T-helper 2 cell treated with Interferon-gamma antibody and Interleukin-4, amounts not matched to agents 5 μg/mL and 100 μg/mL, for 36 hours (primary cell): ENCODE data around the gene FSTL5.

Experiments
- DNase-seq: peaks from one replicate; pipeline ENCODE4 v3.0.0; 2021; ENCODE audit warnings: low spot score
- H3K27ac Mint-ChIP-seq: one replicate; pipeline ENCODE4 v1.8.0; 2021; ENCODE audit warnings: mild to moderate bottlenecking, mixed read lengths
- H3K27me3 Mint-ChIP-seq: one replicate; pipeline ENCODE4 v1.8.0; 2021; ENCODE audit warnings: low read depth, mixed read lengths
- H3K36me3 Mint-ChIP-seq: one replicate; pipeline ENCODE4 v1.8.0; 2021; ENCODE audit warnings: low read depth, mixed read lengths
- H3K4me1 Mint-ChIP-seq: one replicate; pipeline ENCODE4 v1.8.0; 2021; ENCODE audit warnings: low read depth, mixed read lengths
- H3K4me3 Mint-ChIP-seq: one replicate; pipeline ENCODE4 v1.8.0; 2022; ENCODE audit warnings: mild to moderate bottlenecking, moderate library complexity, mixed read lengths
- H3K9me3 Mint-ChIP-seq: one replicate; pipeline ENCODE4 v1.8.0; 2021; ENCODE audit warnings: mixed read lengths

Gene FSTL5

DNA sequence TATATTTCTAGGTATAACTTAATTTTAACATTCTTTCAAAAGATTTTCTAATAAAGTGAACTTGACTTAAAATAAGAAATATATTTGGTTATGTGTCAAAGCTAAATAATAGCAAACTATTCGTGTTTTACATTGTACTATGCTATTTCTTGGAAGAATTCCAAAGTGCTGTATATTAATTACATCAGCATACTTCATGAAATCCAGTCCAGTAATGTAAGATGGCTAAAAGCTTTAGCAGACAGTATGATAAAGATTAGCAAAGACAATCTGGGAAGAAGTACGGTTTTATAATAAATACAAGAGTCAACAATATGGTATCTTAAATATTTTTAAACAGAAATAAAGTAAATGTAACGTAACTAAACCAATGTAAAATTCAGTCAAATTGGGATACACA, 125.7 kb downstream of the FSTL5 start:
- no peak overlapping the region for H3K27ac Mint-ChIP-seq
- DNase-seq, result no peak
- no peak overlapping the region for H3K4me3 Mint-ChIP-seq
- no peaks in the 10 kb centered on the region for H3K36me3 Mint-ChIP-seq
- H3K27me3 Mint-ChIP-seq, result no peaks in the 10 kb centered on the region
- peaks cover 7% of the 10 kb centered on the region for H3K9me3 Mint-ChIP-seq
- no peaks in the 10 kb centered on the region for H3K4me1 Mint-ChIP-seq

- no peaks in the 10 kb centered on the region for H3K36me3 Mint-ChIP-seq
- peaks cover 8% of the 10 kb centered on the region for H3K9me3 Mint-ChIP-seq
- H3K4me3 Mint-ChIP-seq, result no peak overlapping the region
Observed at GRCh38 chr4:162017863-162018262, 145.9 kb downstream of the FSTL5 start.

GRCh38 chr4:162016991-162017390, 146.8 kb downstream of the FSTL5 start:
- Mint-ChIP-seq H3K4me3 (no peak overlapping the region), H3K36me3 (no peaks in the 10 kb centered on the region), H3K4me1 (no peaks in the 10 kb centered on the region), H3K27ac (no peak overlapping the region), H3K27me3 (no peaks in the 10 kb centered on the region), H3K9me3 (peaks cover 4% of the 10 kb centered on the region)
- no peak for DNase-seq

More at GRCh38 chr4:162017863-162018262, 145.9 kb downstream of the FSTL5 start:
- no peaks in the 10 kb centered on the region for H3K27me3 Mint-ChIP-seq
- no peaks in the 10 kb centered on the region for H3K4me1 Mint-ChIP-seq
- H3K27ac Mint-ChIP-seq, result no peak overlapping the region
- no peak for DNase-seq

DNA sequence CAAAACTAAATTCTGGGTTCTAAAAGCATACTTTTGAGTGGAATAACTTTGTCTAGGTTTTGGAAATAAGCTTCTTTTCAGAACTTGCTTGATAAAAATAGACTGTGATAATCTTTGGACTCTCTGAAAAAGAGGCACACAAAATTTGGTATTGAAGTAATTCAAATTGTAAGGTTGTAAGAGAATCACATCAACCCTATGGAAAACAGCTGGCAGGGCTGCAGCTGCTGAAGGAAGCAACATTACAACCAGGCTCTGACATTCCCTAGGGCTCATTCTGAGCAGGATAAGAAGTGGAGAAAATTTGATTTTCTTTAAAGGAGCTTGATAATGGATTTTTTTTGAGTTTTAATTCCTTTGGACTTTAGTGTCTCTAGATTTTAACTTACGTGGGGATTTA, 147.6 kb downstream of the FSTL5 start:
- no peak overlapping the region for H3K27ac Mint-ChIP-seq
- no peaks in the 10 kb centered on the region for H3K9me3 Mint-ChIP-seq
- H3K4me1 Mint-ChIP-seq, result no peaks in the 10 kb centered on the region
- H3K4me3 Mint-ChIP-seq, result no peak overlapping the region
- H3K36me3 Mint-ChIP-seq, result no peaks in the 10 kb centered on the region
- DNase-seq, result no peak
- no peaks in the 10 kb centered on the region for H3K27me3 Mint-ChIP-seq

DNA sequence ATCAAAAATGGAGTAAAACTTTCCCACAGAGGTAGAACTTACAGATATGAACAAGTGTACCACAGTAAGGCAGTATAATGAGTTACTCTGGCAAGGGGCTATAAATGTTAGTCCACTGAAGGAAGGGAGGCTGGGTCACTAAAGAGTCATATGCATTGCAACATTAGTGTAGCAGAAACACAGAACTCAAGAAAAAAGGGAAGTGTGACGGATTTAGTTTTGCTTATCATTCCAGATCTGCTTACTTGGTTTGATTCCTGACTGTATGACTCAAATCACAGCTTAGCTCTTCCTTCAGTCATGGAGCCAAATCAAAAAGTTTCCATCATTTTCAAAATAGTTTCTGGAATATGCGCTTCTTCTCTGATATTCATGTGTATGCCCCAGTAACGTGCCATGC, 148.7 kb downstream of the FSTL5 start:
- Mint-ChIP-seq H3K4me3 (no peak overlapping the region), H3K27me3 (no peaks in the 10 kb centered on the region), H3K4me1 (no peaks in the 10 kb centered on the region), H3K9me3 (no peaks in the 10 kb centered on the region), H3K27ac (no peak overlapping the region), H3K36me3 (no peaks in the 10 kb centered on the region)
- no peak for DNase-seq

GRCh38 chr4:162011089-162011488, 152.7 kb downstream of the FSTL5 start:
- no peaks in the 10 kb centered on the region for H3K36me3 Mint-ChIP-seq
- no peaks in the 10 kb centered on the region for H3K27me3 Mint-ChIP-seq
- no peaks in the 10 kb centered on the region for H3K9me3 Mint-ChIP-seq
- DNase-seq, result no peak
- H3K4me3 Mint-ChIP-seq, result no peak overlapping the region
- no peak overlapping the region for H3K27ac Mint-ChIP-seq
- no peaks in the 10 kb centered on the region for H3K4me1 Mint-ChIP-seq

DNA sequence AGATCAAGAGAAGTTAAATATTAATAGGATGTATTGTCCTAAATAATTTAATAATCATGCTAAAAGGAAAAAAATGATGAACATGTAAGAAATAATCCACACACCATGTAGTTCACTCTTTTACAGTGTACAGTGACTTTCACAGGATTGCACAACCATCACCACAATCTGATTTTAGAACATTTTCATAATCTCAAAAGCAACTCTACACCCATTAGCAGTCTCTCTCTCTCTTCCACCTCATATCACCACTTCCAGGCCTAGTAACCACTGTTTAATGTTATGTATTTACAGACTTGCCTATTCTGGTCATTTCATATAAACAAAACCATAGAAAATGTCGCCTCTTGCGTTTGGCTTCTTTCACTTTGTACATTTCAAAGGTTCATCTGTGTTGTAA, 153.4 kb downstream of the FSTL5 start:
- H3K4me3 Mint-ChIP-seq, result no peak overlapping the region
- no peak for DNase-seq
- H3K27ac Mint-ChIP-seq, result no peak overlapping the region
- H3K9me3 Mint-ChIP-seq, result no peaks in the 10 kb centered on the region
- H3K27me3 Mint-ChIP-seq, result no peaks in the 10 kb centered on the region
- no peaks in the 10 kb centered on the region for H3K36me3 Mint-ChIP-seq
- H3K4me1 Mint-ChIP-seq, result no peaks in the 10 kb centered on the region

- no peaks in the 10 kb centered on the region for H3K4me1 Mint-ChIP-seq
- H3K9me3 Mint-ChIP-seq, result peaks cover 19% of the 10 kb centered on the region
- no peaks in the 10 kb centered on the region for H3K36me3 Mint-ChIP-seq
- no peak overlapping the region for H3K27ac Mint-ChIP-seq
- DNase-seq, result no peak
- no peaks in the 10 kb centered on the region for H3K27me3 Mint-ChIP-seq
- H3K4me3 Mint-ChIP-seq, result no peak overlapping the region
Observed at GRCh38 chr4:161992317-161992716, 171.5 kb downstream of the FSTL5 start.

DNA sequence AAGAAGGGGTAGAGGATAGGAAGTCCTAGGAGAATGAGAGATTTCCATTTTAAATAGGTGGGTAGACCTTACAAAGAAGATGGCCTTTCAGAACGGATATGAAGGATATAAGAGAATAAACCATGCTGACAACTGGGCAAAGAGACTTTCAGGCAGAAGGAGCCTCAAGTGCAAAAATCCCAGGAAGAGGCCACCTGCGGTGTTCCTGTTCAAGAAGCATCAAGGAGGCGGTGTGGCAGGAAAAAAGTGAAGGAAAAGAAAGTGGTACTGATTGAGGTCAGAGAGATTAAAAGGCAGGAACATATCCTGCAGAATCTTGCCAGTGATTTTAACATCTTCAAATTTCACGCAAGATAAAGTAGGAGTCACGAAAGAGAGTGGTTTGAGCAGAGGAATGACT, 172.0 kb downstream of the FSTL5 start:
- H3K27me3 Mint-ChIP-seq, result no peaks in the 10 kb centered on the region

GRCh38 chr4:161990721-161991120, 173.1 kb downstream of the FSTL5 start:
- no peak overlapping the region for H3K27ac Mint-ChIP-seq
- H3K4me1 Mint-ChIP-seq, result no peaks in the 10 kb centered on the region
- H3K36me3 Mint-ChIP-seq, result no peaks in the 10 kb centered on the region

More for the DNA sequence above, 172.0 kb downstream of the FSTL5 start:
- no peak overlapping the region for H3K4me3 Mint-ChIP-seq
- H3K9me3 Mint-ChIP-seq, result peaks cover 19% of the 10 kb centered on the region
- H3K27ac Mint-ChIP-seq, result no peak overlapping the region
- no peaks in the 10 kb centered on the region for H3K4me1 Mint-ChIP-seq
- H3K36me3 Mint-ChIP-seq, result no peaks in the 10 kb centered on the region
- no peak for DNase-seq

DNA sequence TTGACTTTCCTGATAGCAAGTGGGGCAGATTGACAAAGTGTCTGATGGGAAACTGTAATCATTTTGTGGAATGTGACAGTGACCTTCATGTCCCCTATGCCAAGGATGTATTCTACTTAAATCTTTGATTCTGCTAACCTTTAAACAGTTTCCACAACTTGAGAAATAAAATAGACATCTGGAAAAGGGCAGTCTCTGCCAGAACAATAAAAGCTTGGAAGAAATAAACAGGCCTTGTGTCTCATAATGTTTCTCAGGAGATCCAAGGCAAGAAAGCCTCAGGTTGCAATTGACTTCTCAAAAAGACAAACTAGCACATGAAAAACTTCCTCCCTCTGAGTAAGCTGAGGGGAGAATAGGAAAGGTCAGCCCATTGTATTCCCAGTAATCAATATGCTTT, 174.9 kb downstream of the FSTL5 start:
- Mint-ChIP-seq H3K36me3 (no peaks in the 10 kb centered on the region), H3K4me3 (no peak overlapping the region), H3K9me3 (peaks cover 11% of the 10 kb centered on the region), H3K4me1 (no peaks in the 10 kb centered on the region), H3K27ac (no peak overlapping the region), H3K27me3 (no peaks in the 10 kb centered on the region)
- no peak for DNase-seq

More at GRCh38 chr4:161990721-161991120, 173.1 kb downstream of the FSTL5 start:
- H3K27me3 Mint-ChIP-seq, result no peaks in the 10 kb centered on the region
- peaks cover 19% of the 10 kb centered on the region for H3K9me3 Mint-ChIP-seq
- no peak overlapping the region for H3K4me3 Mint-ChIP-seq
- no peak for DNase-seq

- H3K36me3 Mint-ChIP-seq, result no peaks in the 10 kb centered on the region
- H3K9me3 Mint-ChIP-seq, result peaks cover 11% of the 10 kb centered on the region
- H3K27ac Mint-ChIP-seq, result no peak overlapping the region
- H3K4me1 Mint-ChIP-seq, result no peaks in the 10 kb centered on the region
- no peak for DNase-seq
- no peak overlapping the region for H3K4me3 Mint-ChIP-seq
- H3K27me3 Mint-ChIP-seq, result no peaks in the 10 kb centered on the region
Observed at GRCh38 chr4:161987611-161988010, 176.2 kb downstream of the FSTL5 start.

- DNase-seq, result no peak
- H3K9me3 Mint-ChIP-seq, result peaks cover 6% of the 10 kb centered on the region
- no peak overlapping the region for H3K4me3 Mint-ChIP-seq
- H3K4me1 Mint-ChIP-seq, result no peaks in the 10 kb centered on the region
- H3K36me3 Mint-ChIP-seq, result no peaks in the 10 kb centered on the region
- H3K27ac Mint-ChIP-seq, result no peak overlapping the region
- H3K27me3 Mint-ChIP-seq, result no peaks in the 10 kb centered on the region
Observed at GRCh38 chr4:161952382-161952781, 211.4 kb downstream of the FSTL5 start.

- H3K27ac Mint-ChIP-seq, result no peak overlapping the region
- H3K36me3 Mint-ChIP-seq, result no peaks in the 10 kb centered on the region
- no peak overlapping the region for H3K4me3 Mint-ChIP-seq
- H3K4me1 Mint-ChIP-seq, result no peaks in the 10 kb centered on the region
- no peak for DNase-seq
- no peaks in the 10 kb centered on the region for H3K27me3 Mint-ChIP-seq
- H3K9me3 Mint-ChIP-seq, result peaks cover 6% of the 10 kb centered on the region
Observed at GRCh38 chr4:161949946-161950725, 213.7 kb downstream of the FSTL5 start.
